ENCODE measurements around the gene JAZF1. TPM values are rescaled to one million over a fixed set of nuclear protein-coding genes. Genes with fewer than 3 reads are reported as not detected.

JAZF1 gene
- total and polyA plus RNA-seq, 8 donors: 4.0 to 13.9 (median 6.0) TPM

- no peak for DNase-seq
- no peak overlapping the region for H3K4me3 ChIP-seq
- no peak for TF ChIP-seq CTCF (IDR thresholded peaks at IDR 0.05)
- H3K27me3 ChIP-seq: no peaks in the 10 kb centered on the region
- no peak for FAIRE-seq
- H3K9me3 ChIP-seq: no peaks in the 10 kb centered on the region
- H3K36me3 ChIP-seq: no peaks in the 10 kb centered on the region
- intact Hi-C loops (cut with DNase I): no loop called here
- no peak for ATAC-seq
- no peak overlapping the region for H3K27ac ChIP-seq
- WGBS, 2 donors: 70 to 80% methylated on average over 4 of the region's 4 CpGs
- H3K4me1 ChIP-seq: no peaks in the 10 kb centered on the region
Measured at GRCh38 chr7:27970350-27970749, 210.2 kb downstream of the JAZF1 start.

- no peak overlapping the region for H3K27ac ChIP-seq
- DNase-seq: no peak
- H3K36me3 ChIP-seq: no peaks in the 10 kb centered on the region
- 77 to 82% methylated on average over 6 of the region's 6 CpGs for WGBS, 2 donors
- intact Hi-C loops (cut with DNase I): no loop called here
- no peak overlapping the region for H3K4me3 ChIP-seq
- TF ChIP-seq CTCF (IDR thresholded peaks at IDR 0.05): no peak
- no peak for ATAC-seq
- no peak for FAIRE-seq
- no peaks in the 10 kb centered on the region for H3K4me1 ChIP-seq
- no peaks in the 10 kb centered on the region for H3K27me3 ChIP-seq
- no peaks in the 10 kb centered on the region for H3K9me3 ChIP-seq
Measured at GRCh38 chr7:27969346-27969745, 211.2 kb downstream of the JAZF1 start.

- Histone ChIP-seq H3K4me3 (no peak overlapping the region), H3K27me3 (no peaks in the 10 kb centered on the region), H3K9me3 (no peaks in the 10 kb centered on the region), H3K36me3 (no peaks in the 10 kb centered on the region), H3K27ac (no peak overlapping the region), H3K4me1 (no peaks in the 10 kb centered on the region)
- TF ChIP-seq CTCF (IDR thresholded peaks at IDR 0.05): no peak
- intact Hi-C loops (cut with DNase I): no loop called here
- WGBS, 2 donors: 92 to 100% methylated on average over 1 of the region's 1 CpG
- DNase-seq (no peak), ATAC-seq (no peak), FAIRE-seq (no peak)
Measured at GRCh38 chr7:27967639-27968038, 213.0 kb downstream of the JAZF1 start.

- Histone ChIP-seq H3K4me3 (no peak overlapping the region), H3K27me3 (no peaks in the 10 kb centered on the region), H3K4me1 (no peaks in the 10 kb centered on the region), H3K36me3 (no peaks in the 10 kb centered on the region), H3K9me3 (no peaks in the 10 kb centered on the region), H3K27ac (no peak overlapping the region)
- TF ChIP-seq CTCF (IDR thresholded peaks at IDR 0.05): no peak
- intact Hi-C loops (cut with DNase I): no loop called here
- no peak for ATAC-seq
- FAIRE-seq: no peak
- WGBS, 2 donors: 84 to 89% methylated on average over 3 of the region's 3 CpGs
- DNase-seq: no peak
Measured at GRCh38 chr7:27966219-27966780, 214.3 kb downstream of the JAZF1 start.

GRCh38 chr7:27965650-27966049 is 214.9 kb downstream of the JAZF1 start:
- no peak for TF ChIP-seq CTCF (IDR thresholded peaks at IDR 0.05)
- ATAC-seq (no peak), DNase-seq (no peak), FAIRE-seq (no peak)
- H3K9me3 ChIP-seq: no peaks in the 10 kb centered on the region
- H3K4me1 ChIP-seq: no peaks in the 10 kb centered on the region
- no peak overlapping the region for H3K27ac ChIP-seq
- 83 to 88% methylated on average over 2 of the region's 2 CpGs for WGBS, 2 donors
- H3K36me3 ChIP-seq: no peaks in the 10 kb centered on the region
- H3K27me3 ChIP-seq: no peaks in the 10 kb centered on the region
- no peak overlapping the region for H3K4me3 ChIP-seq
- intact Hi-C loops (cut with DNase I): no loop called here

Measured in pancreas (tissue), 10 donors.